ENCODE measurements around the gene ARMC8.

Gene ARMC8

DNA sequence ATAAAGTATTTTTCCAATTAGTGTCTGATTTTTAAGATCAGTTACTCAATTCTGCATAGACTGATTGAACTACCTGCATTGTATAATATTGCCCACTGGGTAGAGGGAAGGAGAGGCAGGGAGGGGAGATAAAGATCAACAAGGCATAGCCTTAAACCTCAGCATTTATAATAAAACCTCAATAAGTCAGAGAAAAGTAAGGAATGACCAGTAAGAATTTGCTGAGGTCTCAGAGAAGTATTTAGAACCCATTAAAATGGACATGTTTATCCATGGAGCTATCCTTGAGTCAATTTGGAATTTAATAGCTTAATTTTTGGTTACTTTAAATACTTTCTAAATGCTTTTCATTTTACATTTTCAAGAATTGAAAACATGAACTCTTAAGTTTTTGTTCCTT lies 62.5 kb downstream of the ARMC8 start:
- no peak for DNase-seq

DNA sequence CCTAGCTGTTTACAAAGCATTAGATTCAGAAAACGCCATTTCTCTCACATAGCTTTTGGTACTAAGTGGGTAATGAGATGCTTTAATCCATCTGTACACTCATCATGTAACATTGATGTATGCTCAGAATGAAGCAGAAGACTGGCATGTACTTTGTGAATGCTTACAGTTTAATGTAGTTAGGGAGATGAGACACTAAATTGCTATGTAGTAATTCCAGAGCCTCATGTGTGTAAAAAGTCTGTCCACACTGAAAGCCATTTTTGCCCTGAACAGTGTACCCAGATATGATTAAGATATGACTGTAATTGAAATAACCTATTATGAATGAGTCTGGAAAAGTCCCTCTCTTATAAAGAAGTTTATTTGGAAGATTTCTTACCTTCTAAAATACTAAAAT lies 66.5 kb downstream of the ARMC8 start:
- DNase-seq = no peak

- DNase-seq = no peak
These were observed 67.1 kb downstream of the ARMC8 start for GRCh38 chr3:138254216-138254615.

DNA sequence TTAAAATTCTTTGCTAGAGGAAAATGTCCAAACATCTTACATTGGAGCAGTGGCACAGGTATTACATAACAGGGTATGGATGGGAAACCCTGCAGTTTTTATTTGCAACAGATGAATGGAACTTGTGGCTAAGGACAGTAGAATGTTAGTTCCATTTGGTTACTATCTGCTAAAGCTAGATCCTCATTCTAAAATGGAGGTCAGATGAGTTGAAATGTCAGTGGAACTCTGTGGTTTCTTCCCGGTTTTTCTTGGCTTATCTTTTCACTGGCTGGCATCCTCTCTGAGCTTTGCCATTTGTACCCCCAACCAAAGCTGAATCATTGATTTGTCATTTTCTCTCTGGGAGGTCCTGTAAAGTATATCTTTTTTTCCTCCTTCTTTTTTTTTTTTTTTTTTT lies 68.9 kb downstream of the ARMC8 start:
- no peak for DNase-seq

DNA sequence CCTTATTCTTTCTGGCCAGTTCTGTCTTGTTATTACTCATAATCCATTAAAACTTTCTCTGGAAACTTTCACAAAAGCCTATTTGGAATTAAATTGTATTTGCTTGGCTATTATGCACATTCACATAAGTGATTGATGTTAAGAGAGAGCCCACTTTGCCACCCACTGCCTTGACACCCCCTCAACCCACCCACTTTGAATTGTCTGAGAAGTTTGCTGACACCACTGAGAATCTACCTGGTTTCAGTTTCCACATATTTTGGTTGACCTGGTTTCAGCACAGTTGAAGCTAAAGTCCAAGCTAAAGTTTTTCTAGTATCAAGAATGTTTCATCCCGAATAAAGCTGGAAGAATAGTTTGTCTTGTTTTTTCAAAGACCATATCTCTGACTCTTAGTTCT lies 70.9 kb downstream of the ARMC8 start:
- no peak for DNase-seq

GRCh38 chr3:138259126-138259525 lies 72.0 kb downstream of the ARMC8 start:
- no peak for DNase-seq

DNA sequence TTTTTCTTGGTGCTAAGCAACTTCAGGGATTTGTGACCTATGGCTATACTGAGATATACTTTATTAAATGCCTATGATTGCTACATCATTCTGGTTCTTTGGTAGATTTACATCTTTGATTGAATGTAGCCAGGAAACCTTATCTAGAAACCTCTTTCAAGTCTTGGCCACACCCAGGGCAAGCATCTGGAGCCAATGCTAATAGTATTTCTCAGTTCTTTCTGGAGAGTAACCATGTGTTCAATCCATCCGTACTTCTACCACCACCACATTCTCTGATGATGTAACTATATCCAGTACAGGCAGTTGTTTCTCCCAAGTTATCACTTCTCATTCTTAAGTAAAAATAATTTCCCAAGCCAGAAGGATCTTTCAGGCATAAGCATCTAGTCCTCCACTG lies 73.5 kb downstream of the ARMC8 start:
- DNase-seq = peak; percentile 65

GRCh38 chr3:138263104-138263503 lies 76.0 kb downstream of the ARMC8 start:
- DNase-seq = no peak

DNA sequence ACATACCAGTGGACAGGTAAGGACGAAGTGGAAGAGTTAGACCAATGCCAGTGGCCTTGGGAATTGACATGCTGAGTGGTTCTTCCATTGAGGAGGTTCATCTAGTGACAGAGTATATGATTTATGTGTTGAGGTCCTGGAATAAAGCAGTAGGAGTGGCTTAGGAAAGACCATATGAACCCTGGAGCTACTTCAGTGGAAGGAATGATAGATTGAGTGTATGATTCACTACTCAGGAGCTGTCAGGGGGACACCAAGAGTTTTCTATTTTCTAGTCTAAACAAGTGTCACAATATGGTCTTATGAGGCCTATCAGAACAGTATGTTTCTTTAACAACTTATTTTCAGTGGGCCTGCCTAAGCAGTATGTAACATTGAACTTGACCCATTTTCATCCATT lies 78.6 kb downstream of the ARMC8 start:
- no peak for DNase-seq

DNA sequence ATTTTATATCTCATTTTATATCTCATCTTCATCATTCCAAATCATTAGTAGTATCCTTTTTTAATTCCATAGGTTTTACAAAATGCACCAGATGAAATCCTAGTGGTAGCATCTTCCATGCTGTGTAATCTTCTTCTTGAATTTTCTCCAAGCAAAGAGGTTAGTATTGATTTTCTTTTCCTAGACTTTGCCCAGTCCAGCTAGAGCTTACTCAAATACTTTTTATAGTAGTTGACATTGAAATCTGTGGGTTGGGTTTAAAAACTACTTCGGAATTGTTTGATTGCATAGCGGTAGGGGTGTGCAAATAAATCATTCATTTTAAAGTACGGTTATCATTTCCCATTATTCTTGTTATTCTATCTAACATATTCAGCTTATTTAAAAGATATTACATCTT lies 80.0 kb downstream of the ARMC8 start:
- DNase-seq = no peak

DNA sequence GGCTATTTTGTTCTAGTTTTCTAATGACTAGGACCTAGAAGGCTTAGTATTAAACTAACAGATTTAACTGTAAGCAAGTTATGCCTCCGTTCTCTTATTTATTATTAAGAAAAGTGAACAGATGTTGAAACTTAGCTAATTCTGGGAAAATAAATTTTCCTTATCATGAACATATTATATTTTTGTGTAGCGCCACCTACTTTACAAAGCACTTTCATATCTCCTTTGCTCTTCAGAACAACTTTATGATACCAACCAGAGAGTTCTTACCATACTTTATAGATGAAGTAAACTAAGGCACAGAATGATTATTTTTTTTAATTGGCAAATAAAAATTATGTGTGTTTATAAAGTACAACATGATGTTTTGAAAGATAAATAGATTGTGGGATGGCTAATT lies 83.1 kb downstream of the ARMC8 start:
- peak; percentile 15 for DNase-seq

DNA sequence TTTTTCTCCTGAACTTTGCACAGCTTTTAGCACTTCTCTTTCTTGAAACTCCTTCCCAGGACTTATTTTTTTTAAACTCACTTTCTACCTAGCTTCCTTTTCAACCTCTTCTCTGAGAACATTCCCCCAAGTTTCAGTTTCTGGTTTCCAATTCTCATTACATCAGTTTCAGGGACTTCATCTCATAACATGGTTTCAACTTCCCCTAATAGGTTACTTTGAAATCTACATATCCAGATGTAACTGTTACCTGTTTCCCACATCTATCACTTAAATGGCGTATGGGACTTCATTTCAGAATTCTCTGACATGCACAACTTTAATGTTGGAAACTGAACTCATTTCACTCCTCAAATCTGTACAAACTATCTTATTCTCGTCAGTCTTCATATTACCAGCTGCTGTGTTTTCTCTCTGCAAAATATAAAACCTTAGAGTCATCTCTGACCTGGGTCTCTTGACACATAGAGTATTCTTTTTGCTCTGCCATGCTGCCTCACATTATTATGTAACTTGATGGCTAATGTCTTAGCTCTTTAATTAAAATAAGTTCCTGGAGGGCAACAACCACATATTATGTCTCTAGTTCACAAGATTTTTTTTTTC lies 84.2 kb downstream of the ARMC8 start:
- no peak for DNase-seq

DNA sequence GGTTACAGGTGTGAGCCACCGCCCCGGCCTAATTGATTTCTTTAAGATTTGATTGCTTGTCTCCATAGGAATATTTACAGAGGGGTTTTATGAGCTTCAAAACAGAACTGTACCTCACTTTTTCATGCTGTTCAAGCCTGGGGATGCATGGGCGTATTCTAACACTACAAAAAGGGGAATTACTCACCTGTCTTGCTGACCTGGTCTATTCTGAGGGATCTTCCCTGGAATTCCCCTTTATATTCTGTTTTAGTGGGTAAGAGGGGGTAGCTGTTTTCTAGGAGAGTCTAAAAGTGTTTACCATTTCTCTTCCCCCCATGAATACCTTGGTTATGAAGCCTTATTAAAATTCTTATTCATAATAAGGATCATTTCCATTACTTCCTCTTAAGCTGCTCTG lies 94.5 kb downstream of the ARMC8 start:
- DNase-seq = no peak

DNA sequence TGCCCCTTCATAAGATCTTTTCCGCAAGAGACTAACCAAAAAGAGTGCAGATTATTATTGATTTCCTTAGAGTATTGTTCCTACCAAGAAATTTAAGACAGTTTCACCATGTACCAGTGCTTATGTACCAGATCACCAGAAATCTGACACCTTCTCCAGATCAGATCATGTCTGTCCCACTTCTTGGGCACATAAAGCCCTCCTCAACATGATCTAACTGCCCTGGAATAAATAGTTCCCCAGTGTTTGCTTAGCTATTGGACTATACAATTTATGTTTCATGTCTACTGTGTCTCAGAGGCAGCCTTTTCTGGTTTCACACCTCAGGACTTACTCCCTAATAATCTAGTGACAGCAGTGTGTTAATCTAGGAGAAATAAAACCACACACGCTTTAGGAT lies 95.7 kb downstream of the ARMC8 start:
- DNase-seq = no peak

DNA sequence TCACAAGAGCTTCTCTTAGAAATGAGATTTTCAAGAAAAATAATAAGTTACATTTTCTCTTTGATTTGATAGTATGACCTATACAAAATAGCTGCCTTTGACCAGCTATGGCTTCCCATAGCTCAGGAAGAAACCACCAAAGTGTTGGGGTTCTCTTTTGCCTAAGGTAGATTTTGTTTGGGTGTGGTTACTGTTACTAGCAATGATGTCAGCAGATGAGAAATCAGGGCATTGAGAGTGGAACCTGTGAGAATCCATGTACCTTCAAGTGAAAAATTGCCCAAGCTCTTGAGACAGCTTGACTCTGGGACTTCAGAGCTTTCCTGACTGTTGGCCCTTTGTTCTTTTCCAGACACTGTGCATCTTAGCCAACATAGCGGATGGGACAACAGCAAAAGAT lies 97.0 kb downstream of the ARMC8 start:
- DNase-seq = no peak

DNA sequence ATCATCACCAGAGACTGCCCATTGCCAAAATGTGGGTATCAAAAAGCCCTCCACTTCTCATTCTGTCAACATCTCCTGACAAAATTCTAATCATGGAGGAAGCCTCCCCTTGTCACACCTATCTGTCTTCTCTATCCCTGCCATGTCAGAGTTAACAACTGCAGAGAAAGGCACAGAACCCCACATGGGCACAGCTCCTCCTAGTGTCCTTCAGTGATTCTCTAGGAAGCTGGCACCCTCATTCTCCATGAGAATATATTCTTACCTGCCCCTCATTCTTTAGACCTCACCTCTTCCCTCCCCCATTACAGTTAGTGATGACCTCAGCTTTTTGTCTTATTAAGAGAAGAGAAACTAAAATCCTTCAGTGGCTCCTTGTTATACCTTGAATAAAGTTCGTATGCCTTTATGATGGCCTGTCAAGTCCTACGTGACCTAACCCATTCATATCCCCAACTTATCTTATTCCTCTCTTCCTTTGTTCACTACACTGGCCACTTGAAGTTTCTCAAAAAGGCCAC lies 97.9 kb downstream of the ARMC8 start:
- DNase-seq = peak; percentile 37

- DNase-seq = no peak
These were observed 102.2 kb downstream of the ARMC8 start for GRCh38 chr3:138289260-138289659.

- DNase-seq = no peak
These were observed 102.6 kb downstream of the ARMC8 start for GRCh38 chr3:138289701-138290100.

DNA sequence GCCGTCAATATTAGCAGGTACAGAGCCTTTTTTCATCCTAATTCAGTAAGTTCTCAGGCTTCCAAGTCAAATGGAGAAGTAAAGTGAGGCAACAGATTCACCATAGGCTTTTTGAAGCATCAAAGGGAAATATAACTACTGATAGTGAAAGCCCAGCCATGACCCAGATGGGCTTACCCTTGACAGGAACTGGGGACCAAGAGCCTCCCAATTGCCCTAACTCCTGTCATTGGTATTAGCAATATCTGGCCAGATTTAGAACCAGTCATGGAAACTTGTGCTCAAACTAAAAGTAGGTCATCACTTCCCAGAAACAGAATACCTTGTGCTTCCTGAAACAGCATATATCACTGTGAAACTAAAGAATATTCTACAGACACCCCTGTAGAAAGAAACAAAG lies 109.5 kb downstream of the ARMC8 start:
- no peak for DNase-seq

GRCh38 chr3:138297059-138297607 lies 110.0 kb downstream of the ARMC8 start:
- DNase-seq = no peak

- DNase-seq = no peak
These were observed 110.8 kb downstream of the ARMC8 start for GRCh38 chr3:138297876-138298275.

DNA sequence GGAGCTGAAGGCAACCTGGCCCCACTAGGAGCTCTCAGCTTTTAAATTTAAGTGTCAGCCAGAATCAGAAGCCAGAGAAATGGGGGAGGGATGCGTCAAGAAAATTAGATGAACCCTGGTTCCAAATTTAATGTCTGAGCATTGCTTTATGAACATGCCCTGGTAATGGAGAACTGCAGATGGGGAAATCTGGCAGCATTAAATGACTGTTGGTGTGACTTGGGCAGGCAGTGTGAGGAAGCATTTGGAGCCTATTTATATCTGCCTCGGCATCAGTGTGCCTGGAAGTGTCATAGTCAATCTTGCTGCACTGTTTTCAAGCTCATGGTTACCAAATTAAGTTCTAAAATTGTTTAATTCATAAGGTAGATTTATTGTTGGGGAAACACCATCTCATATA lies 113.5 kb downstream of the ARMC8 start:
- DNase-seq = no peak

GRCh38 chr3:138303474-138303873 lies 116.4 kb downstream of the ARMC8 start:
- no peak for DNase-seq

GRCh38 chr3:138307899-138308298 lies 120.8 kb downstream of the ARMC8 start:
- DNase-seq = no peak

GRCh38 chr3:138308783-138309182 lies 121.7 kb downstream of the ARMC8 start:
- no peak for DNase-seq
